ENCODE results near the gene KDM4B. TPM values are rescaled to one million over a fixed set of nuclear protein-coding genes. Genes with fewer than 3 reads are reported as not detected.

KDM4B gene
- total and polyA plus RNA-seq, 2 of the 8 experiments (the other 6 are each of a cell fraction or from before 2014, with no cell fraction given) = 12.0 to 31.9 TPM

GRCh38 chr19:5063873-5064645 is 95.1 kb downstream of the KDM4B start:
- no peak overlapping the region for H2BK20ac ChIP-seq (ENCODE audit: low read length)
- H3K18ac ChIP-seq (ENCODE audit: extremely low read depth, low read length) = no peak overlapping the region
- no peak overlapping the region for H3K9ac ChIP-seq (replicated peaks in 1 of 4; ENCODE audit: extremely low read depth in 1 of 4, low read depth in 3 of 4, low read length in 3 of 4)
- WGBS, 2 experiments (ENCODE audit: extremely low coverage in 1 of 2, insufficient coverage in 1 of 2, insufficient read length in 1 of 2, insufficient replicate concordance in 2 of 2, low coverage in 1 of 2, low lambda C conversion rate in 2 of 2, missing lambda C conversion rate in 1 of 2) = 94% methylated on average over 38 of the region's 38 CpGs; no CpG with 5 or more reads in 1 of the 2 experiments
- ChIA-PET POLR2A (ENCODE audit: partially characterized antibody) (interaction anchor here (0.6 kb wide), 1 partner anchor 88 kb away, joined by 3 read pairs; no protein-coding TSS in a partner anchor), CTCF (ENCODE audit: partially characterized antibody) (interaction anchor here (0.6 to 2.7 kb wide), 11 partner anchors 9 to 891 kb away, joined by 3 to 11 read pairs (median 3); no protein-coding TSS in a partner anchor)
- H3K79me2 ChIP-seq (ENCODE audit: control insufficient read depth in 1 of 2, insufficient read depth in 2 of 2, low read length in 2 of 2) = no peaks in the 10 kb centered on the region
- no peak overlapping the region for H3K4me2 ChIP-seq (ENCODE audit: insufficient read depth in 1 of 2, low read depth in 2 of 2, low read length in 2 of 2)
- no peak overlapping the region for H2BK15ac ChIP-seq (ENCODE audit: low read length)
- H3K27ac ChIP-seq (ENCODE audit: low read depth, low read length) = no peak overlapping the region
- H3K4me3 ChIP-seq (ENCODE audit: extremely low read depth in 1 of 4, insufficient read depth in 2 of 4, low read depth in 3 of 4, low read length in 4 of 4) = no peak overlapping the region
- H2BK5ac ChIP-seq (ENCODE audit: low read depth, low read length) = peak overlapping the region; percentile 30; the same call in 1 of the 2 replicates
- H2AK5ac ChIP-seq (ENCODE audit: low read depth, low read length) = no peak overlapping the region
- no peak overlapping the region for H2AFZ ChIP-seq (ENCODE audit: low read length)
- no peak overlapping the region for H4K8ac ChIP-seq (ENCODE audit: extremely low read depth, insufficient read depth, low read length)
- DNase-seq (ENCODE audit: low read depth in 1 of 2, low spot score in 2 of 2) (no peak), FAIRE-seq (no peak)
- peaks cover 7 to 12% of the 10 kb centered on the region in 2 experiments; a peak in 3 of 4 replicates for H3K9me3 ChIP-seq (ENCODE audit: insufficient read depth in 2 of 2, low read depth in 1 of 2, low read length in 1 of 2)
- no peak overlapping the region for H2BK12ac ChIP-seq (ENCODE audit: low read depth, low read length)
- H3K56ac ChIP-seq (replicated peaks; ENCODE audit: insufficient read length, low read depth, low read length) = no peak overlapping the region
- H2BK120ac ChIP-seq (replicated peaks; ENCODE audit: low read depth, low read length) = no peak overlapping the region
- H4K91ac ChIP-seq (replicated peaks; ENCODE audit: insufficient read length, low read length) = no peak overlapping the region
- no peak overlapping the region for H3K4ac ChIP-seq (replicated peaks; ENCODE audit: insufficient read length, low read depth, low read length)
- no peaks in the 10 kb centered on the region for H3K23me2 ChIP-seq (ENCODE audit: low read depth, low read length)
- no peak overlapping the region for H4K5ac ChIP-seq (ENCODE audit: insufficient read length, low read depth, low read length)
- H3K23ac ChIP-seq (ENCODE audit: insufficient read length) = no peak overlapping the region
- no peaks in the 10 kb centered on the region for H3K27me3 ChIP-seq (replicated peaks in 1 of 4; ENCODE audit: control insufficient read depth in 3 of 4, extremely low read depth in 1 of 4, insufficient read depth in 3 of 4, low read length in 3 of 4)
- no peaks in the 10 kb centered on the region; the same call in 1 of the 2 replicates for H3K79me1 ChIP-seq (ENCODE audit: low read depth, low read length)
- H3K36me3 ChIP-seq (ENCODE audit: control insufficient read depth in 2 of 4, insufficient read depth in 4 of 4, low read length in 3 of 4) = peaks cover 0 to 8% (median 4%) of the 10 kb centered on the region in 4 experiments; a peak in 3 of 8 replicates
- H4K20me1 ChIP-seq (replicated peaks in 1 of 2; ENCODE audit: control insufficient read depth in 1 of 2, insufficient read depth in 2 of 2, low read length in 2 of 2) = peaks cover 0 to 2% of the 10 kb centered on the region in 2 experiments
- H3K14ac ChIP-seq (ENCODE audit: insufficient read length) = no peak overlapping the region
- peaks cover 0 to 9% (median 0%) of the 10 kb centered on the region in 4 experiments; a peak in 3 of 7 replicates for H3K4me1 ChIP-seq (replicated peaks in 1 of 4; ENCODE audit: control insufficient read depth in 3 of 4, insufficient read depth in 4 of 4, low read length in 3 of 4)
- TF ChIP-seq TAF1 (IDR thresholded peaks at IDR 0.05; ENCODE audit: low read depth, low read length) (no peak), SIX5 (IDR thresholded peaks at IDR 0.05; ENCODE audit: low read depth, low read length) (no peak), HDAC6 (IDR thresholded peaks at IDR 0.05; ENCODE audit: low read depth, low read length) (no peak), EP300 (IDR thresholded peaks at IDR 0.05; ENCODE audit: borderline replicate concordance in 1 of 2, low read depth in 2 of 2, low read length in 2 of 2) (no peak)
